ENCODE measurements around the gene LDLRAD4.
"Not testable (repeated sequence)": the region's sequence is repeated elsewhere in the genome, so short reads cannot be mapped to it uniquely, and the experiment has no call there.

LDLRAD4 gene

DNA sequence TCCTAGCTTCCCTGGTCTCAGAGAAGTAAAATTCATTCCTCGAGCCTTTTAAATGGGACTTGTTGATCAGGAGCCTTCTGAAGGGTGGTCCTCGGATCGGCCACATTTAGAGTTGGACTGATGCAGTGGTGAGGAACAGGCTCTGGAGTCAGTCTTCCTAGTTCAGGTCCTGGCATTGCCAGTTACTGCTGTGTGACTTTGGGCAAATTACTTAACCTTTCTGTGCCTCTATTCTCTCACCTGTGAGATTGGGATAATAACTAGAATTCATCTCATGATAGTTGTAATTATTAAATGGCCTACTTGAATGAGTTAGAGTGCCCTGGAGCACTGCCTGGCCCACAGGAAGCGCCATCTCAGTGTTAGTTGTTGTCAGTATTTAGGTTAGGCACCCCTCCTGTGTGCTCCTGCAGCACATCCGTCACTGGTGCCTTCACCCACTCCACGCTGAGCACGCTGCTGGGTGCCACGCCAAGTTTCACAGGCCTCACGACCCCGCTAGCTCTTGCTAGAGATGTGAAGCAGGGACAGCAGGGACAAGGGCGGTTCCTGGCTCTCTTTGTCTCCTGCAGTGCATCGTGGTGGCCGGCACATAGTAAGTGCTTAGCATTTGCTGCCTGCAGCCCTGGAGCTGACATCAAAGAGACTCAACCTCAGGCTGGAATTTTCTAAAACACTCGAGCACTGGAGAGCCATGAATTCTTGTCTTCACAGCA lies 384.9 kb downstream of the LDLRAD4 start:
- no peak overlapping the region for H3K27ac ChIP-seq
- H3K9me3 ChIP-seq (ENCODE audit: severe bottlenecking), result no peaks in the 10 kb centered on the region
- H3K27me3 ChIP-seq (ENCODE audit: insufficient read depth, low read depth, severe bottlenecking), result no peaks in the 10 kb centered on the region
- H3K4me3 ChIP-seq (ENCODE audit: low read depth, low read length), result no peak overlapping the region
- TF ChIP-seq, protein P1, sequence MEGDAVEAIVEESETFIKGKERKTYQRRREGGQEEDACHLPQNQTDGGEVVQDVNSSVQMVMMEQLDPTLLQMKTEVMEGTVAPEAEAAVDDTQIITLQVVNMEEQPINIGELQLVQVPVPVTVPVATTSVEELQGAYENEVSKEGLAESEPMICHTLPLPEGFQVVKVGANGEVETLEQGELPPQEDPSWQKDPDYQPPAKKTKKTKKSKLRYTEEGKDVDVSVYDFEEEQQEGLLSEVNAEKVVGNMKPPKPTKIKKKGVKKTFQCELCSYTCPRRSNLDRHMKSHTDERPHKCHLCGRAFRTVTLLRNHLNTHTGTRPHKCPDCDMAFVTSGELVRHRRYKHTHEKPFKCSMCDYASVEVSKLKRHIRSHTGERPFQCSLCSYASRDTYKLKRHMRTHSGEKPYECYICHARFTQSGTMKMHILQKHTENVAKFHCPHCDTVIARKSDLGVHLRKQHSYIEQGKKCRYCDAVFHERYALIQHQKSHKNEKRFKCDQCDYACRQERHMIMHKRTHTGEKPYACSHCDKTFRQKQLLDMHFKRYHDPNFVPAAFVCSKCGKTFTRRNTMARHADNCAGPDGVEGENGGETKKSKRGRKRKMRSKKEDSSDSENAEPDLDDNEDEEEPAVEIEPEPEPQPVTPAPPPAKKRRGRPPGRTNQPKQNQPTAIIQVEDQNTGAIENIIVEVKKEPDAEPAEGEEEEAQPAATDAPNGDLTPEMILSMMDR (IDR thresholded peaks at IDR 0.05; ENCODE audit: low read depth, low read length), result no peak
- H3K36me3 ChIP-seq, result no peaks in the 10 kb centered on the region
- no peak for DNase-seq

DNA sequence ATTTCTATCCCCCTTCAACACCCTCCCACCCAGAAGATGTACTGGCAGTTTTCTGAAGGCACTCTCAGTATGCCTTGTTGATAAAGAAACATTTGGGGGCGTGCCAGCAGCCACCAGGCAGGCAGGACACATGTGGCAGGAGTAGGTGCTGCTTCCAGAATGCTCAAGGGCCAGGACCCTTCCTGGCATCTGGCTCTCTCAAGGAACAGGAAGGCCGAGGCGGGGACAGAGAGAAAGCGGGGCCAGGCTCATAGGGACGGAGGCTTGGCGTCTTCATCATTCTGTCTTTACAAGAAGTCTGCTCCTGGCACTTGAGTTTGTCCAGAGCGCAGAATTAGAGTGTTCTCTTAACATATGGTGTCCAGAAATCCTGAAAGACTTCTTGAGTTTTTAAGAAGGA lies 386.2 kb downstream of the LDLRAD4 start:
- no peak for DNase-seq
- TF ChIP-seq, protein P1 (IDR thresholded peaks at IDR 0.05; ENCODE audit: low read depth, low read length), result no peak
- Histone ChIP-seq H3K27me3 (ENCODE audit: insufficient read depth, low read depth, severe bottlenecking) (no peaks in the 10 kb centered on the region), H3K9me3 (ENCODE audit: severe bottlenecking) (no peaks in the 10 kb centered on the region), H3K27ac (no peak overlapping the region), H3K4me3 (ENCODE audit: low read depth, low read length) (no peak overlapping the region), H3K36me3 (no peaks in the 10 kb centered on the region)

DNA sequence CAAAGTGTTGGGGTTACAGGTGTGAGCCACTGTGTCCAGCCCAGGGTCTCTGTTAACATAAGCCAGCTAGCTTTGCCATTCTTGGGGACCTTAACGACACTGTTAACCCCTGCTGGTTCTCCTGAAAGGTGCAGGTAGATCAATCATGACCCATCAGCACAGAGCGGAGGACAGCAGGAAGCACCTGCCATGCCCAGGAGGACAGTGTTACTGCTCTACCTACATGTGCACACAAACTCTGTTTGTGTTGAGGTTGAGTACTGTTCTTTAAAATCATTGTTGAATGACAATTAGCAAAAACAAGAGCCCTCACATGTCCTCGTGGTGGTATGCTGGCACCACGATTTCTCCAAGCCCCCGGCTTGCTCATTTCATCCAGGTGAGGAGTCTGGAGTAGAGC lies 386.9 kb downstream of the LDLRAD4 start:
- Histone ChIP-seq H3K27ac (no peak overlapping the region), H3K36me3 (no peaks in the 10 kb centered on the region), H3K27me3 (ENCODE audit: insufficient read depth, low read depth, severe bottlenecking) (no peaks in the 10 kb centered on the region), H3K9me3 (ENCODE audit: severe bottlenecking) (no peaks in the 10 kb centered on the region), H3K4me3 (ENCODE audit: low read depth, low read length) (no peak overlapping the region)
- DNase-seq, result no peak
- TF ChIP-seq, protein P1 (IDR thresholded peaks at IDR 0.05; ENCODE audit: low read depth, low read length), result no peak

DNA sequence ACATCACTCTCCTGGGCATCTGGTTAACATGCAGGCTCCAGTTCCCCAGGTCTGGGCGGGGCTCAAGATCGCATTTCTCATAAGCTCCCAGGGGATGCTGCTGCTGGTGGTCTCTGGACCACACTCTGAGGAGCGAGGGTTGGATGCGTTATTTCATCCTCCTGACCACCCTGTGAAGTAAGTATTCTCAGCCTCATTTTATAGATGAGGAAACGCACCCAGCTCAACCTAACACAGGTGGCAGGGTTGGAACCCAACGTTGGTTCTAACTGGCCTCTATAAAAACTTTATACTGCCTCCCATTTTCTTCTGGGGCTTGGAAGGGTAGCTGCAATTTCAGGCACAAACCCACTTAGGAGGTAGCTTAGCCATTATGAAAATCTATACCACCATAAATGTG lies 387.3 kb downstream of the LDLRAD4 start:
- no peak for DNase-seq
- no peak overlapping the region for H3K27ac ChIP-seq
- TF ChIP-seq, protein P1 (IDR thresholded peaks at IDR 0.05; ENCODE audit: low read depth, low read length), result no peak
- no peak overlapping the region for H3K4me3 ChIP-seq (ENCODE audit: low read depth, low read length)
- no peaks in the 10 kb centered on the region for H3K9me3 ChIP-seq (ENCODE audit: severe bottlenecking)
- no peaks in the 10 kb centered on the region for H3K27me3 ChIP-seq (ENCODE audit: insufficient read depth, low read depth, severe bottlenecking)
- H3K36me3 ChIP-seq, result no peaks in the 10 kb centered on the region

DNA sequence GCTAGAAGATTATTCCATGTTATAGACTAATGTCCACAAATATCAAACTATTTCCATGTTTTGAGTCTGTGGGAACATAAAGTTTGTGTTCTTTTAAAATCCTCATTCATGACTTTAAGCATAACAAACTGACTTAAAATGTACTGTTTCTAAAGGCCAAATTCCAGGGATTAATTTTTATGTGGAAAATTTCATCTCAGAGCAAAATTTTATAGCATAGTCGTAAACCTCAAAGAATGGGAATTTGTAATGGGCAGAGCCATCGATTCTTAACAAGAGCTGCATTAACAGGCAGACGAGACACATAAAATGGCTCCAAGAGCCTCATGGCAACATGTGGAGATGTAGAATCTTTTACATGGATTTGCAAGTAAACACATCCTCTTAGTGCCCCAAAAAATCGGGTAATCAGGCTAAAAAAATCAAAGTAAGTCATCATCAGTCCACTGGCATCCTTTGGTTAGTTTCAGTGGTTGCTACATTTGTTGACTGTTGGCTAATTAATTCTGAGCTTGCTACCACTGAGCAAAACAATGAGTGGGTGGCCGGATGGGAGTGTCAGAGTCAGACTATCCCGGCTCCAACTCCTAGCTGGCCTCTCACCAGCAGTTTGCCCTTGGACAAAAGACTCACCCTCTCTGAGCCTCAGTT lies 388.2 kb downstream of the LDLRAD4 start:
- TF ChIP-seq, protein P1 (IDR thresholded peaks at IDR 0.05; ENCODE audit: low read depth, low read length), result no peak
- Histone ChIP-seq H3K36me3 (no peaks in the 10 kb centered on the region), H3K27ac (no peak overlapping the region), H3K4me3 (ENCODE audit: low read depth, low read length) (no peak overlapping the region), H3K27me3 (ENCODE audit: insufficient read depth, low read depth, severe bottlenecking) (no peaks in the 10 kb centered on the region), H3K9me3 (ENCODE audit: severe bottlenecking) (no peaks in the 10 kb centered on the region)
- DNase-seq, result no peak

DNA sequence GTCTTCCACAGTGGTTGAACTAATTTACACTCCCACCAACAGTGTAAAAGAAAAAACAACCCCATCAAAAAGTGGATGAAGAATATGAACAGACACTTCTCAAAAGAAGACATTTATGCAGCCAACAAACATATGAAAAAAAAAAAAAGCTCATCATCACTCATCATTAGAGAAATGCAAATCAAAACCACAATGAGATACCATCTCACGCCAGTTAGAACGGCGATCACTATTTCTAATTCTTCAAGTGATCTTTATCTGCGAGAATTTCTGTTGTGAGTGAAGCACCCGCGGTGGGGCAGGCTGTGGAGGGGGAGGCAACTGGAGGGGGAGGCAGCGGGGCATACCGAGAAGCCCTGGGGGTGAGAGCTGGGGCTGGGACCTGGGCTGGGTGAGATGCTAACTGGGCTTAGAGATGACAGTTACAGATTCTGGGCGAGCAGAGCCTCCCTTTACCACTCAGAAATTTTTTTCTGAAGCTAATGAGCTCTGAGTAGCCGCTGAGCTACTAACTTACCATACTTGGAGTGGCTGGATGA lies 389.5 kb downstream of the LDLRAD4 start:
- not testable (repeated sequence) for H3K27me3 ChIP-seq (ENCODE audit: insufficient read depth, low read depth, severe bottlenecking); DNase-seq; H3K9me3 ChIP-seq (ENCODE audit: severe bottlenecking); H3K27ac ChIP-seq; H3K4me3 ChIP-seq (ENCODE audit: low read depth, low read length); H3K36me3 ChIP-seq

All from WERI-Rb-1 (cell line).